ENCODE data around the gene FAXC. TPM values are rescaled to one million over a fixed set of nuclear protein-coding genes. Genes with fewer than 3 reads are reported as not detected.
A peak's percentile ranks its signal among the peaks of the same experiment; 100 is the strongest.

The FAXC gene
- total RNA-seq, 2 experiments from 2014 or later, result not detected

DNA sequence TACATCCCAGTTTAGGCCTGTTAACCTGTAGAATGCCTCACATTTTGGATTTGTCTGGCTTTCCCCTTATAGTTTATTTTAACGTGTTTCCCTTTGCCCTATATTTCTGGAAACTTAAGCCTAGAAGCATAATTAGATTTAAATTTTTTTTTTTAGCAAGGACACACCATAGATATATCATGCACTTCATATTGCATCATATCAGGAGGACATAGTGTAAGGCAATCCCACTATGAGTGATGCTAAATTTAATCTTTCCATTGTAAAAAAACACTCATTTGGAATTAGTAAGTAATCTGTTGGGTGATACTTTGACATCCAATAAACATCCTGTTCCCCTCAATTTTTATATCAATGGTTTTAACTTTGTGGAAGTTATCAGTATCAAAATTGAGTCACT, 10.3 kb upstream of the FAXC start:
- Mint-ChIP-seq H3K4me1 (ENCODE audit: low read depth) (peaks cover 16% of the 10 kb centered on the region), H3K4me3 (no peak overlapping the region), H3K9me3 (no peaks in the 10 kb centered on the region), H3K27me3 (peaks cover 34% of the 10 kb centered on the region), H3K27ac (no peak overlapping the region), H3K36me3 (no peaks in the 10 kb centered on the region)
- CTCF ChIA-PET, result no interaction called here
- POLR2A ChIA-PET, result no interaction called here
- intact Hi-C loops (cut with micrococcal nuclease), result loop anchor here (5.0 kb wide), 1 partner anchor 158 kb away; the partner anchor contains the start of gene USP45
- no peak for DNase-seq

DNA sequence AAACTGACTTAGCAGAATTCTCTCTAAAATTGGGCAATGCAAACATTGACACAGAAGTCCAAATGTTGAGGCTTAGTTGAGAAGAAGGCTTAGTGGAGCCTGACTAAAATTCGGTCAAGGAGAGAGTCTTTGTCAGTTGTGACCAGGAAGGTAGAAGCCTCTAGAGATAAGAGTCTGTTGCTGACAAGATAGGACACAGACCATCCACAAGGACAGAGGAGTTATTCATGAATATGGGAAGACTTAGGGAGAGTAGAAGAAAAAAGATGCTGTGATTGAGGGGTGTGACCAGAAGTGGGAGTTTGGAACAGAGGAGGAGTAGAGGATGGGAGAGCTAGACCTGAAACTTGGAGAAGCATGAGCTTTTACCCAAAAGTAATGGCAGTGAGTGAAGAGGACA, 7.2 kb upstream of the FAXC start:
- POLR2A ChIA-PET, result no interaction called here
- H3K4me3 Mint-ChIP-seq, result no peak overlapping the region
- peaks cover 47% of the 10 kb centered on the region for H3K27me3 Mint-ChIP-seq
- CTCF ChIA-PET, result no interaction called here
- H3K36me3 Mint-ChIP-seq, result no peaks in the 10 kb centered on the region
- no peaks in the 10 kb centered on the region for H3K9me3 Mint-ChIP-seq
- H3K4me1 Mint-ChIP-seq (ENCODE audit: low read depth), result no peaks in the 10 kb centered on the region
- no peak for DNase-seq
- no peak overlapping the region for H3K27ac Mint-ChIP-seq
- intact Hi-C loops (cut with micrococcal nuclease), result no loop called here

DNA sequence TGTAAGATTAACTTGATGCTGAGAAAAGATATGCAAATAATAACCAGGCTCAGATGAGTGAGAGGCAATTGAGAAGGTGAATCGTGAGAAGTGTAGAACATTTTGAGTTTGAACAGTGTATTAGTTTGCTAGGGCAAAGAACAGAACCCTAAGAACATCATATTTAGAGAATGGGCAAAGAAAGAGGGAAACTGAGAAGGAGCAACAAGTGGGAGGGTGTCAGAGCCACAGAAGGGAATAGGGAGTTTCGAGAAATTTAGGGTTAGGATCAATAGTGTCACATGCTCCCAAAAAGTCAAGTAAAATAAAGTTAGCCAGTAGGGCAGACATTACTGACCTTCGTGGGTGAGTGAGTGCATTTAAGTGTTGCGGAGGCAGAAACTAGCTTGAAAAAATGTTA, 5.5 kb upstream of the FAXC start:
- Mint-ChIP-seq H3K27ac (no peak overlapping the region), H3K27me3 (peaks cover 47% of the 10 kb centered on the region), H3K9me3 (no peaks in the 10 kb centered on the region), H3K4me1 (ENCODE audit: low read depth) (no peaks in the 10 kb centered on the region), H3K36me3 (no peaks in the 10 kb centered on the region), H3K4me3 (no peak overlapping the region)
- POLR2A ChIA-PET, result no interaction called here
- intact Hi-C loops (cut with micrococcal nuclease), result no loop called here
- CTCF ChIA-PET, result no interaction called here
- no peak for DNase-seq

GRCh38 chr6:99353126-99353525, 3.7 kb upstream of the FAXC start:
- no peaks in the 10 kb centered on the region for H3K4me1 Mint-ChIP-seq (ENCODE audit: low read depth)
- ChIA-PET CTCF (interaction anchor here (1.5 kb wide), 1 partner anchor 23 kb away, joined by 6 read pairs; no protein-coding TSS in a partner anchor), POLR2A (no interaction called here)
- DNase-seq, result no peak
- peaks cover 52% of the 10 kb centered on the region for H3K27me3 Mint-ChIP-seq
- H3K36me3 Mint-ChIP-seq, result no peaks in the 10 kb centered on the region
- H3K4me3 Mint-ChIP-seq, result no peak overlapping the region
- intact Hi-C loops (cut with micrococcal nuclease), result no loop called here
- H3K9me3 Mint-ChIP-seq, result no peaks in the 10 kb centered on the region
- no peak overlapping the region for H3K27ac Mint-ChIP-seq

DNA sequence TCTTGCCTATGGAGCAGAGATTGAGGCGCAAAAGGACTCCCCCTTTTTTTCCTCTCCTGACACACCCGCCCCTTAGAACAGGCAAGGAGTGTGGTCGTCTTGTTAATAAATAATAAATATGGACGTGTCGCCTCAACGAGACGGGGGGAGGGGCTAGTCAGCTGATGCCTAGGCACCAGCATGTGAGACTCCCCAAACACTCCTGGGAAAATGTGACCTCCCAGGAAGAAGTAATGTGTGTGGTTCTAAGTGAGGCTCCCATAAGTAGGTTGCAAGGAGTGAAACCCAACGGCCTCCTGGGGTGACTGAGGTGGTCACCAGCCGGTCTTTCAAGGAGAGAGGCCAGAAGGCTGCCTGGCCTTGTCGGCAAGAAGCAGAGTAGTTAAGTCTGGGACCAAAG, 1.1 kb upstream of the FAXC start:
- CTCF ChIA-PET, result interaction anchor here (2.1 kb wide), 1 partner anchor 20 kb away, joined by 9 read pairs; no protein-coding TSS in a partner anchor
- H3K27ac Mint-ChIP-seq, result no peak overlapping the region

DNA sequence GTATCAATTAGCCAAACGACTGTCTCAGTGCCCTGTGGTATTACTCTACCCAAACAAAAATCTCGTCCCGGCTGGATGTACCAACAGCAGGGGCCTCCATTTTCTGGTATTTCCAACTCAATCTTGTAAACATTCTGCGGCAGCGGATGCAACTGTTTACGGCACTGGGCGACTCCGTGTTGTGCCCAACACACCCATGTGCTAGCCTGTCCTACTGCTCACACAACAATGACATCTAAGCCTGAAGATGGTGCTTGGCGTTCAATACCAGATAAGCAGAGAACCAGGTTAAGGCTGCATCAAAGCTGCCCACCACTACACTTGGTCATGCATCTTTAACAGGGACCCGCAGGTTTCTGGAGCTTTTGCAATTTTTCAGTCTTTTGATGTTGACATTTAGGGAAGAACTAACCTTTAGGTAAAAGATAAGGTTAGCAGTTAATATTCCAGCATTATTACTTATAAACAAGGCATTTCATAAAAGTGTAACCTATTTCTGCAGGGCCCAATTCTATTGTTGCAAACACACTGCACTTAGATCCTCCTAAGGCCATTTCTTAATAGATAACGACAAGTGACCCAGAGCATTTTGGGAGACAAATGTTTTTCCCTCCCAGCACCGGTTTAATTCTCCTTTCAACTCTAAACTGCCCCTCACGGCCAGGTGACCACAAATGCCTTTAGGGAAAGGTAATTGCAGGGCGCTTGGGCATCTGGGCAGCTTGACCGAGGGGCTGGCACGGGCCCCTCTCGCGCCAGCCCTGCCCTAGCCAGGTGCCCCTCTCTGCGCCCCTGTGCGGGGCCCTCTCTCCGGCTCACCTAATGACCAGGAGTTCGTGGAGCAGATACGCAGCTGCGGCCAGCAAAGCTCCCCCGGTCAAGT, 945 bp downstream of the FAXC start:
- Mint-ChIP-seq H3K36me3 (no peaks in the 10 kb centered on the region), H3K27me3 (peaks cover 64% of the 10 kb centered on the region), H3K9me3 (no peaks in the 10 kb centered on the region), H3K27ac (no peak overlapping the region), H3K4me3 (peak overlapping the region; percentile 45), H3K4me1 (ENCODE audit: low read depth) (peaks cover 2% of the 10 kb centered on the region)
- ChIA-PET CTCF (interaction anchor here (0.9 to 2.1 kb wide), 2 partner anchors 18 kb away, joined by 3 to 9 read pairs; no protein-coding TSS in a partner anchor), POLR2A (no interaction called here)
- intact Hi-C loops (cut with micrococcal nuclease), result loop anchor here (2.0 kb wide), 1 partner anchor 16 kb away; no protein-coding TSS in a partner anchor
- no peak for DNase-seq

More for the DNA sequence above, 1.1 kb upstream of the FAXC start:
- Mint-ChIP-seq H3K36me3 (no peaks in the 10 kb centered on the region), H3K4me3 (no peak overlapping the region), H3K27me3 (peaks cover 58% of the 10 kb centered on the region), H3K4me1 (ENCODE audit: low read depth) (no peaks in the 10 kb centered on the region), H3K9me3 (no peaks in the 10 kb centered on the region)
- no peak for DNase-seq
- POLR2A ChIA-PET, result no interaction called here
- intact Hi-C loops (cut with micrococcal nuclease), result no loop called here

GRCh38 chr6:99347804-99348203, 1.7 kb downstream of the FAXC start:
- H3K4me1 Mint-ChIP-seq (ENCODE audit: low read depth), result peaks cover 2% of the 10 kb centered on the region
- H3K27me3 Mint-ChIP-seq, result peaks cover 67% of the 10 kb centered on the region
- no peaks in the 10 kb centered on the region for H3K9me3 Mint-ChIP-seq
- H3K4me3 Mint-ChIP-seq, result no peak overlapping the region
- ChIA-PET CTCF (interaction anchor here (0.9 kb wide), 1 partner anchor 17 kb away, joined by 3 read pairs; no protein-coding TSS in a partner anchor), POLR2A (interaction anchor here (0.8 kb wide), 1 partner anchor 17 kb away, joined by 3 read pairs; no protein-coding TSS in a partner anchor)
- DNase-seq, result no peak
- H3K36me3 Mint-ChIP-seq, result no peaks in the 10 kb centered on the region
- intact Hi-C loops (cut with micrococcal nuclease), result loop anchor here (2.0 kb wide), 1 partner anchor 17 kb away; no protein-coding TSS in a partner anchor
- H3K27ac Mint-ChIP-seq, result no peak overlapping the region

DNA sequence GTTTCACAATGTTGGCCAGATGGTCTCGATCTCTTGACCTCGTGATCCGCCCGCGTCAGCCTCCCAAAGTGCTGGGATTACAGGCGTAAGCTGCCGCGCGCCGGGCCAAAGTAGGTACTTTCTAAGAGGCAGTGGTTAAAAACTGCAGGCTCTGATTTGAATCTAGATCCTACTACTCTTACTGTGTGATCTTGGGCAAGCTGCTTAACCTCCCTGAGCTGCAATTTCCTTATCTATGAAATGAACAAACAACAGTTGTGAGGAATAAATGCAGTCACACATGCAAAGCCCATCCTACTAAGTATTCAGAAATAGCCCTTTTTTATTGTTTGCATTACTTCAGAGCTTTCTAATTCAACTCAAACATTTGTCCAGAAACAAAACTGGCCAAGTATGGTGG, 2.9 kb downstream of the FAXC start:
- Mint-ChIP-seq H3K27ac (no peak overlapping the region), H3K4me1 (ENCODE audit: low read depth) (peaks cover 2% of the 10 kb centered on the region), H3K36me3 (no peaks in the 10 kb centered on the region), H3K27me3 (peaks cover 63% of the 10 kb centered on the region), H3K4me3 (no peak overlapping the region), H3K9me3 (no peaks in the 10 kb centered on the region)
- ChIA-PET POLR2A (no interaction called here), CTCF (no interaction called here)
- no peak for DNase-seq
- intact Hi-C loops (cut with micrococcal nuclease), result no loop called here

DNA sequence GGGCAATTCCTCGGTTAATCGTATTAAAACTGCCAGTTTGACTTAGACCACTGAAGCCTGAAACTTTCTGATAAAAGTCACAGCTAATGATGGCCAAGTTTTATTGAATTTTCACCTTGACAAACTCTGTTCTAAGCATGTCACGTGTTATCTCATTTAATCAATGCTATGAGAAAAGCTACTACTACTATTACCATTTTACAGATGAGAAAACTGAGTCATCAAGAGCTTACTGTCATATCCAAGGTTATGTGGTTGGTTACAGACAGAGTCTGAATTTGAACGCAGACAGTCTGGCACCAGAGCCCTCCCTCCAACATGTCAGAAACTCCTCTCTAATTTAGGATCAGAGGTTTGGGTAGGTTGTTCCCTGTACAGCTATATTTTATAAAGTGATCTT, 4.3 kb downstream of the FAXC start:
- Mint-ChIP-seq H3K27me3 (peaks cover 51% of the 10 kb centered on the region), H3K36me3 (no peaks in the 10 kb centered on the region), H3K4me1 (ENCODE audit: low read depth) (peaks cover 2% of the 10 kb centered on the region), H3K9me3 (no peaks in the 10 kb centered on the region), H3K4me3 (no peak overlapping the region), H3K27ac (no peak overlapping the region)
- DNase-seq, result no peak
- intact Hi-C loops (cut with micrococcal nuclease), result no loop called here
- ChIA-PET CTCF (interaction anchor here (0.9 to 2.1 kb wide), 3 partner anchors 11 to 15 kb away, joined by 3 to 8 read pairs (median 7); no protein-coding TSS in a partner anchor), POLR2A (no interaction called here)

DNA sequence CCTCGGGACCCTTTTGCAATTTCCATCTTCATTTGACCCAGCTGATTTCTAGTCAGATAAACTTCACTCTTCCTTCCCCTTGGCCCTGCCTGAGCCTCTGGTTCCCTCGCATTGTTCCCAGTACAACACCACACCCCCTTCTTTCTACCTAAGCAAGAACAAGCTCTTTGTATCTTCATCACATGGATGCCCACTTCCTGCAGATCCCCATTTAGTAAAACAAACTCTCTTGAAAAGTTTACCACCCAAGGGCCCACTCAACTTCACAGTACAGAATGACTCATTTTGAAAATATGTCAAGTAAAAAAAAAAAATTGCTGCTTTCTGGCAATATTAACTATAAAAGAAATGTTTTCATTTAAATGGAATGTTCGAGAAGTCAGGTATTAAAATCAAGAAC, 5.2 kb downstream of the FAXC start:
- Mint-ChIP-seq H3K4me1 (ENCODE audit: low read depth) (peaks cover 2% of the 10 kb centered on the region), H3K4me3 (no peak overlapping the region), H3K36me3 (no peaks in the 10 kb centered on the region), H3K9me3 (no peaks in the 10 kb centered on the region), H3K27ac (no peak overlapping the region), H3K27me3 (peaks cover 52% of the 10 kb centered on the region)
- POLR2A ChIA-PET, result no interaction called here
- no peak for DNase-seq
- intact Hi-C loops (cut with micrococcal nuclease), result no loop called here
- CTCF ChIA-PET, result interaction anchor here (0.9 to 2.1 kb wide), 2 partner anchors 10 to 12 kb away, joined by 3 to 7 read pairs; no protein-coding TSS in a partner anchor

- intact Hi-C loops (cut with micrococcal nuclease), result no loop called here
- ChIA-PET POLR2A (no interaction called here), CTCF (interaction anchor here (1.4 kb wide), 1 partner anchor 12 kb away, joined by 4 read pairs; no protein-coding TSS in a partner anchor)
- peaks cover 44% of the 10 kb centered on the region for H3K27me3 Mint-ChIP-seq
- no peak overlapping the region for H3K4me3 Mint-ChIP-seq
- H3K4me1 Mint-ChIP-seq (ENCODE audit: low read depth), result peaks cover 2% of the 10 kb centered on the region
- DNase-seq, result no peak
- no peak overlapping the region for H3K27ac Mint-ChIP-seq
- no peaks in the 10 kb centered on the region for H3K36me3 Mint-ChIP-seq
- no peaks in the 10 kb centered on the region for H3K9me3 Mint-ChIP-seq
Measured at GRCh38 chr6:99341862-99342455, 7.5 kb downstream of the FAXC start.

DNA sequence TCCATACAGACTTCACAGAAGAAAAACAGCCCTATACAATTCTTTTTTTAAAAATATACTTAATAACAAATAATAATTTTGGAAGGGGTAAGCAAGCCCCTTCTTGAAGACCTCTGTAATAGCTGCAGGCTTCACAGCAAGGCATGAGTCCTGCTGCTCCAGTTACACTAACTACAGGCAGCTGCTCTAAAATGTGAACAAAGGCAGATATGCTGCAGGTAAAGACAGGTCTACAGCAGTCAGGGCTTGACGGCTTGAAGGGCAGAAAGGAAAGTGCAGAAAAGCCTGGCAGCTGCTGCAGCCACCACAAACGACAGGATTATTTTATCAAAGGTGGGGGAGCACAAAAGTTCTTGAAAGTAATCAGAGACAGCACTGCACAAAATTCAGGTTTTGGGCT, 11.3 kb downstream of the FAXC start:
- Mint-ChIP-seq H3K4me1 (ENCODE audit: low read depth) (no peaks in the 10 kb centered on the region), H3K9me3 (no peaks in the 10 kb centered on the region), H3K36me3 (no peaks in the 10 kb centered on the region), H3K27me3 (peaks cover 27% of the 10 kb centered on the region), H3K4me3 (no peak overlapping the region), H3K27ac (no peak overlapping the region)
- intact Hi-C loops (cut with micrococcal nuclease), result loop anchor here (10.0 kb wide), 1 partner anchor 227 kb away; the partner anchor contains the start of gene CCNC
- no peak for DNase-seq
- ChIA-PET POLR2A (no interaction called here), CTCF (interaction anchor here (0.8 to 1.3 kb wide), 2 partner anchors 8 to 13 kb away, joined by 3 read pairs; no protein-coding TSS in a partner anchor)

Measured in activated CD4-positive, alpha-beta memory T cell treated with anti-CD3 and anti-CD28 coated beads for 36 hours (primary cell).